Measurements from ENCODE around the gene SLC7A1.

DNA sequence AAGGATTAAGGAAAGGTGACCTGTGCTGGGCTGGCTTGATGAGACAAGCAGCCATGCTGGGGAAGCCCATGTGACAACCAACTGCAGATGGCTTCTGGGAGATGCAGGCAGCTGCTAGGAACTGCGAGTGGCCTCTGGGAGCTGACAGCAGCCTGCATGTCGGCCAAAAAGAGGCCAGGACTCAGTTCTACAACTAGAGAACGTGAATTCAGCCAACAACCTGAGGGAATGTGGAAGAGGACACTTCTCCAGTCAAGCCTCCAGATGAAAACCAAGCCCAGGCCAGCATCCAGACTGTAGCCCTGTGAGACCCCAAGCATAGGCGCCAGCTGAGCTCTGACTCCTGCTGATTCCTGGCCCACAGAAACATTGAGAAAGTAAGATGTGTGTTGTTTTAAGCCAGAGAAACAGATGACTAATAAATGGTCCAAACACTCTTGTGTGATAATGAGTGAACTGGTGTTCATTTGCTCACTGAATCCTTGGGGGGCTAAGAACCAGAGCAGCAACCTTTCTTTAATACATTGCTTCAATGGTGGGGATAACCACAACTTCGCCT, 45.0 kb downstream of the SLC7A1 start:
- TF ChIP-seq, protein P1, sequence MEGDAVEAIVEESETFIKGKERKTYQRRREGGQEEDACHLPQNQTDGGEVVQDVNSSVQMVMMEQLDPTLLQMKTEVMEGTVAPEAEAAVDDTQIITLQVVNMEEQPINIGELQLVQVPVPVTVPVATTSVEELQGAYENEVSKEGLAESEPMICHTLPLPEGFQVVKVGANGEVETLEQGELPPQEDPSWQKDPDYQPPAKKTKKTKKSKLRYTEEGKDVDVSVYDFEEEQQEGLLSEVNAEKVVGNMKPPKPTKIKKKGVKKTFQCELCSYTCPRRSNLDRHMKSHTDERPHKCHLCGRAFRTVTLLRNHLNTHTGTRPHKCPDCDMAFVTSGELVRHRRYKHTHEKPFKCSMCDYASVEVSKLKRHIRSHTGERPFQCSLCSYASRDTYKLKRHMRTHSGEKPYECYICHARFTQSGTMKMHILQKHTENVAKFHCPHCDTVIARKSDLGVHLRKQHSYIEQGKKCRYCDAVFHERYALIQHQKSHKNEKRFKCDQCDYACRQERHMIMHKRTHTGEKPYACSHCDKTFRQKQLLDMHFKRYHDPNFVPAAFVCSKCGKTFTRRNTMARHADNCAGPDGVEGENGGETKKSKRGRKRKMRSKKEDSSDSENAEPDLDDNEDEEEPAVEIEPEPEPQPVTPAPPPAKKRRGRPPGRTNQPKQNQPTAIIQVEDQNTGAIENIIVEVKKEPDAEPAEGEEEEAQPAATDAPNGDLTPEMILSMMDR (conservative IDR thresholded peaks at IDR 0.05), result no peak
- no peak for TF ChIP-seq EZH2 (IDR thresholded peaks at IDR 0.05; ENCODE audit: low read depth)
